ENCODE data around the gene SF1. TPM values are rescaled to one million over a fixed set of nuclear protein-coding genes. Genes with fewer than 3 reads are reported as not detected.

SF1 gene
- total and polyA plus RNA-seq, 2 of the 4 experiments (the other 2 are of a cell fraction), result 56.8 to 88.0 TPM

GRCh38 chr11:64772303-64773018 is 5.9 kb downstream of the SF1 start:
- no peak for DNase-seq
- Histone ChIP-seq H2BK20ac (ENCODE audit: low read depth, low read length) (no peak overlapping the region), H2BK5ac (ENCODE audit: low read depth, low read length, poor library complexity, severe bottlenecking) (no peak overlapping the region), H2AK9ac (replicated peaks; ENCODE audit: low read depth, low read length, poor library complexity) (no peak overlapping the region), H4K20me1 (ENCODE audit: insufficient read depth, low read length) (peaks cover 91% of the 10 kb centered on the region), H3K4me3 (ENCODE audit: insufficient read depth, low read depth, low read length) (no peak overlapping the region), H4K8ac (ENCODE audit: low read depth in 2 of 2, low read length in 2 of 2) (no peak overlapping the region), H3K4ac (ENCODE audit: low read depth, low read length) (no peak overlapping the region), H3K4me1 (ENCODE audit: control insufficient read depth, insufficient read depth, low read length) (peaks cover 2% of the 10 kb centered on the region), H3K56ac (ENCODE audit: extremely low read depth, insufficient read depth, low read length) (no peak overlapping the region), H2BK120ac (ENCODE audit: low read depth, low read length) (no peak overlapping the region), H2AK5ac (ENCODE audit: low read depth, low read length) (no peak overlapping the region), H3K18ac (ENCODE audit: low read depth, low read length) (no peak overlapping the region), H3K14ac (replicated peaks; ENCODE audit: low read depth, low read length) (no peak overlapping the region), H2BK15ac (ENCODE audit: low read depth, low read length) (no peak overlapping the region), H3K36me3 (ENCODE audit: control insufficient read depth, insufficient read depth, low read length) (peaks cover 75% of the 10 kb centered on the region), H4K5ac (ENCODE audit: low read depth, low read length) (no peak overlapping the region), H3K9me3 (ENCODE audit: control insufficient read depth, insufficient read depth, low read length) (no peaks in the 10 kb centered on the region), H3K23ac (ENCODE audit: low read depth, low read length) (no peak overlapping the region), H3K27me3 (ENCODE audit: control insufficient read depth, insufficient read depth, low read length) (no peaks in the 10 kb centered on the region), H2AFZ (replicated peaks; ENCODE audit: low read length, poor library complexity) (no peak overlapping the region), H3K79me1 (ENCODE audit: low read depth in 1 of 2, low read length in 2 of 2) (peaks cover 47 to 89% of the 10 kb centered on the region in 2 experiments), H3K27ac (ENCODE audit: insufficient read depth, low read length) (no peak overlapping the region), H4K91ac (ENCODE audit: insufficient read depth, low read depth, low read length) (no peak overlapping the region), H3K9me1 (ENCODE audit: insufficient read depth, low read length) (no peaks in the 10 kb centered on the region; the same call in 1 of the 2 replicates), H3K4me2 (ENCODE audit: low read depth, low read length) (no peak overlapping the region), H3K9ac (ENCODE audit: low read depth, low read length) (no peak overlapping the region)
- ChIA-PET CTCF (no interaction called here), POLR2A (ENCODE audit: unreplicated experiment) (no interaction called here)
- intact Hi-C loops (cut with micrococcal nuclease), result no loop called here
- no peak for TF ChIP-seq BHLHE40 (IDR thresholded peaks at IDR 0.05; ENCODE audit: low read depth, low read length)
- no peak for TF ChIP-seq SMC3 (IDR thresholded peaks at IDR 0.05; ENCODE audit: low read depth, low read length)
- no peak for TF ChIP-seq FOS (IDR thresholded peaks at IDR 0.05; ENCODE audit: low read depth, low read length)
- no peak for TF ChIP-seq ELK1 (IDR thresholded peaks at IDR 0.05; ENCODE audit: borderline replicate concordance, low read depth, low read length)
- TF ChIP-seq CEBPB (IDR thresholded peaks at IDR 0.05; ENCODE audit: low read depth, low read length), result no peak
- TF ChIP-seq NFE2L2 (IDR thresholded peaks at IDR 0.05; ENCODE audit: low read depth, low read length), result no peak
- no peak for TF ChIP-seq CHD1 (IDR thresholded peaks at IDR 0.05; ENCODE audit: low read depth, low read length)
- TF ChIP-seq RAD21 (IDR thresholded peaks at IDR 0.05; ENCODE audit: low read length), result no peak
- TF ChIP-seq USF2 (IDR thresholded peaks at IDR 0.05; ENCODE audit: low read depth, low read length), result no peak
- TF ChIP-seq MAZ (IDR thresholded peaks at IDR 0.05; ENCODE audit: borderline replicate concordance, low read depth, low read length), result no peak
- no peak for TF ChIP-seq MXI1 (IDR thresholded peaks at IDR 0.05; ENCODE audit: borderline replicate concordance, low read depth, low read length)
- TF ChIP-seq RCOR1 (IDR thresholded peaks at IDR 0.05; ENCODE audit: insufficient replicate concordance, low read length), result no peak
- no peak for TF ChIP-seq CTCF (conservative IDR thresholded peaks at IDR 0.05; ENCODE audit: low read depth, low read length)
- TF ChIP-seq RFX5 (IDR thresholded peaks at IDR 0.05; ENCODE audit: low read depth, low read length), result no peak
- TF ChIP-seq MAFK (IDR thresholded peaks at IDR 0.05; ENCODE audit: low read depth, low read length), result no peak
- TF ChIP-seq POLR2A (IDR thresholded peaks at IDR 0.05; ENCODE audit: low read depth, low read length), result no peak
- WGBS, 2 experiments (ENCODE audit: extremely low coverage in 2 of 2, insufficient read length in 1 of 2), result no CpG with 5 or more reads among the region's 3 CpGs
- no peak for ATAC-seq (ENCODE audit: low read depth)
- dilution Hi-C loops (cut with HindIII; ENCODE audit: low sequenced_read_pairs, unreplicated experiment), result no loop called here
- BruUV-seq (replicated peaks), result no TSS peak
- in situ Hi-C loops (cut with MboI; ENCODE audit: low sequenced_read_pairs), result no loop called here
